ENCODE data around the gene TBCA.

Gene TBCA

GRCh38 chr5:77785229-77785628 lies 9.1 kb upstream of the TBCA start:
- Histone ChIP-seq H3K27ac (ENCODE audit: low read length) (no peak overlapping the region), H3K9ac (ENCODE audit: low read depth, low read length) (no peak overlapping the region), H3K9me3 (ENCODE audit: insufficient read depth, low read depth, low read length) (no peaks in the 10 kb centered on the region), H3K27me3 (ENCODE audit: insufficient read depth, low read length) (no peaks in the 10 kb centered on the region), H3K4me3 (ENCODE audit: low read length) (no peak overlapping the region), H3K4me1 (ENCODE audit: insufficient read depth, low read length) (no peaks in the 10 kb centered on the region), H3K36me3 (ENCODE audit: insufficient read depth, low read depth, low read length) (no peaks in the 10 kb centered on the region)

- Histone ChIP-seq H3K4me3 (ENCODE audit: low read length) (no peak overlapping the region), H3K9ac (ENCODE audit: low read depth, low read length) (no peak overlapping the region), H3K9me3 (ENCODE audit: insufficient read depth, low read depth, low read length) (no peaks in the 10 kb centered on the region), H3K4me1 (ENCODE audit: insufficient read depth, low read length) (no peaks in the 10 kb centered on the region), H3K36me3 (ENCODE audit: insufficient read depth, low read depth, low read length) (no peaks in the 10 kb centered on the region), H3K27me3 (ENCODE audit: insufficient read depth, low read length) (no peaks in the 10 kb centered on the region), H3K27ac (ENCODE audit: low read length) (no peak overlapping the region)
These were observed 8.6 kb upstream of the TBCA start for GRCh38 chr5:77784735-77785134.

GRCh38 chr5:77781076-77781475 lies 4.9 kb upstream of the TBCA start:
- Histone ChIP-seq H3K36me3 (ENCODE audit: insufficient read depth, low read depth, low read length) (no peaks in the 10 kb centered on the region), H3K27ac (ENCODE audit: low read length) (no peak overlapping the region), H3K9ac (ENCODE audit: low read depth, low read length) (no peak overlapping the region), H3K27me3 (ENCODE audit: insufficient read depth, low read length) (peaks cover 5% of the 10 kb centered on the region; the same call in 1 of the 2 replicates), H3K9me3 (ENCODE audit: insufficient read depth, low read depth, low read length) (no peaks in the 10 kb centered on the region), H3K4me1 (ENCODE audit: insufficient read depth, low read length) (0 out of 2 replicates have a peak, but pooled peaks cover 4% of the 10 kb centered on the region), H3K4me3 (ENCODE audit: low read length) (no peak overlapping the region)

GRCh38 chr5:77778881-77779438 lies 2.8 kb upstream of the TBCA start:
- H3K36me3 ChIP-seq (ENCODE audit: insufficient read depth, low read depth, low read length): no peaks in the 10 kb centered on the region
- no peak overlapping the region for H3K4me3 ChIP-seq (ENCODE audit: low read length)
- no peak overlapping the region for H3K9ac ChIP-seq (ENCODE audit: low read depth, low read length)
- H3K4me1 ChIP-seq (ENCODE audit: insufficient read depth, low read length): peaks cover 10% of the 10 kb centered on the region; the same call in 1 of the 2 replicates
- H3K27ac ChIP-seq (ENCODE audit: low read length): no peak overlapping the region
- peaks cover 5% of the 10 kb centered on the region; the same call in 1 of the 2 replicates for H3K27me3 ChIP-seq (ENCODE audit: insufficient read depth, low read length)
- H3K9me3 ChIP-seq (ENCODE audit: insufficient read depth, low read depth, low read length): no peaks in the 10 kb centered on the region

GRCh38 chr5:77778398-77778797 lies 2.3 kb upstream of the TBCA start:
- Histone ChIP-seq H3K27ac (ENCODE audit: low read length) (no peak overlapping the region), H3K9ac (ENCODE audit: low read depth, low read length) (no peak overlapping the region), H3K9me3 (ENCODE audit: insufficient read depth, low read depth, low read length) (no peaks in the 10 kb centered on the region), H3K4me3 (ENCODE audit: low read length) (no peak overlapping the region), H3K36me3 (ENCODE audit: insufficient read depth, low read depth, low read length) (peaks cover 3% of the 10 kb centered on the region; the same call in 1 of the 2 replicates), H3K27me3 (ENCODE audit: insufficient read depth, low read length) (peaks cover 5% of the 10 kb centered on the region; the same call in 1 of the 2 replicates), H3K4me1 (ENCODE audit: insufficient read depth, low read length) (peaks cover 11% of the 10 kb centered on the region)

GRCh38 chr5:77777911-77778310 lies 1.8 kb upstream of the TBCA start:
- Histone ChIP-seq H3K4me3 (ENCODE audit: low read length) (no peak overlapping the region), H3K27me3 (ENCODE audit: insufficient read depth, low read length) (peaks cover 5% of the 10 kb centered on the region; the same call in 1 of the 2 replicates), H3K27ac (ENCODE audit: low read length) (no peak overlapping the region), H3K9me3 (ENCODE audit: insufficient read depth, low read depth, low read length) (no peaks in the 10 kb centered on the region), H3K36me3 (ENCODE audit: insufficient read depth, low read depth, low read length) (peaks cover 3% of the 10 kb centered on the region; the same call in 1 of the 2 replicates), H3K9ac (ENCODE audit: low read depth, low read length) (no peak overlapping the region), H3K4me1 (ENCODE audit: insufficient read depth, low read length) (peaks cover 16% of the 10 kb centered on the region)

- H3K9me3 ChIP-seq (ENCODE audit: insufficient read depth, low read depth, low read length): no peaks in the 10 kb centered on the region
- no peak overlapping the region for H3K9ac ChIP-seq (ENCODE audit: low read depth, low read length)
- H3K27me3 ChIP-seq (ENCODE audit: insufficient read depth, low read length): peaks cover 5% of the 10 kb centered on the region; the same call in 1 of the 2 replicates
- peaks cover 19% of the 10 kb centered on the region for H3K4me1 ChIP-seq (ENCODE audit: insufficient read depth, low read length)
- no peak overlapping the region for H3K27ac ChIP-seq (ENCODE audit: low read length)
- no peak overlapping the region for H3K4me3 ChIP-seq (ENCODE audit: low read length)
- H3K36me3 ChIP-seq (ENCODE audit: insufficient read depth, low read depth, low read length): peaks cover 3% of the 10 kb centered on the region; the same call in 1 of the 2 replicates
These were observed 1.2 kb upstream of the TBCA start for GRCh38 chr5:77777281-77777892.

- peaks cover 8% of the 10 kb centered on the region; the same call in 1 of the 2 replicates for H3K36me3 ChIP-seq (ENCODE audit: insufficient read depth, low read depth, low read length)
- peaks cover 25% of the 10 kb centered on the region for H3K4me1 ChIP-seq (ENCODE audit: insufficient read depth, low read length)
- H3K4me3 ChIP-seq (ENCODE audit: low read length): peak overlapping the region; percentile 93
- H3K9me3 ChIP-seq (ENCODE audit: insufficient read depth, low read depth, low read length): no peaks in the 10 kb centered on the region
- H3K27me3 ChIP-seq (ENCODE audit: insufficient read depth, low read length): peaks cover 5% of the 10 kb centered on the region; the same call in 1 of the 2 replicates
- H3K9ac ChIP-seq (ENCODE audit: low read depth, low read length): peak overlapping the region; percentile 62; the same call in 1 of the 2 replicates
- H3K27ac ChIP-seq (ENCODE audit: low read length): no peak overlapping the region
These were observed 541 bp upstream of the TBCA start for GRCh38 chr5:77776554-77777206.

- Histone ChIP-seq H3K9me3 (ENCODE audit: insufficient read depth, low read depth, low read length) (no peaks in the 10 kb centered on the region), H3K27ac (ENCODE audit: low read length) (no peak overlapping the region), H3K4me1 (ENCODE audit: insufficient read depth, low read length) (peaks cover 36% of the 10 kb centered on the region), H3K36me3 (ENCODE audit: insufficient read depth, low read depth, low read length) (peaks cover 18% of the 10 kb centered on the region; the same call in 1 of the 2 replicates), H3K27me3 (ENCODE audit: insufficient read depth, low read length) (peaks cover 5% of the 10 kb centered on the region; the same call in 1 of the 2 replicates), H3K4me3 (ENCODE audit: low read length) (peak overlapping the region; percentile 93), H3K9ac (ENCODE audit: low read depth, low read length) (peak overlapping the region; percentile 87)
These were observed 954 bp downstream of the TBCA start for GRCh38 chr5:77774981-77775789.

GRCh38 chr5:77773734-77774280 lies 2.3 kb downstream of the TBCA start:
- Histone ChIP-seq H3K27me3 (ENCODE audit: insufficient read depth, low read length) (peaks cover 5% of the 10 kb centered on the region; the same call in 1 of the 2 replicates), H3K9ac (ENCODE audit: low read depth, low read length) (peak overlapping the region; percentile 14; the same call in 1 of the 2 replicates), H3K4me3 (ENCODE audit: low read length) (peak overlapping the region; percentile 93), H3K36me3 (ENCODE audit: insufficient read depth, low read depth, low read length) (peaks cover 31% of the 10 kb centered on the region), H3K4me1 (ENCODE audit: insufficient read depth, low read length) (peaks cover 36% of the 10 kb centered on the region), H3K9me3 (ENCODE audit: insufficient read depth, low read depth, low read length) (no peaks in the 10 kb centered on the region), H3K27ac (ENCODE audit: low read length) (no peak overlapping the region)

- no peak overlapping the region for H3K9ac ChIP-seq (ENCODE audit: low read depth, low read length)
- no peaks in the 10 kb centered on the region for H3K9me3 ChIP-seq (ENCODE audit: insufficient read depth, low read depth, low read length)
- peak overlapping the region; percentile 93 for H3K4me3 ChIP-seq (ENCODE audit: low read length)
- H3K27me3 ChIP-seq (ENCODE audit: insufficient read depth, low read length): peaks cover 5% of the 10 kb centered on the region; the same call in 1 of the 2 replicates
- H3K4me1 ChIP-seq (ENCODE audit: insufficient read depth, low read length): peaks cover 36% of the 10 kb centered on the region
- no peak overlapping the region for H3K27ac ChIP-seq (ENCODE audit: low read length)
- peaks cover 40% of the 10 kb centered on the region for H3K36me3 ChIP-seq (ENCODE audit: insufficient read depth, low read depth, low read length)
These were observed 3.4 kb downstream of the TBCA start for GRCh38 chr5:77772729-77773128.

Measured in iPS-20b (cell line).